Large intestine (tissue), 3 donors: ENCODE data around the gene SETD4. TPM values are rescaled to one million over a fixed set of nuclear protein-coding genes. Genes with fewer than 3 reads are reported as not detected.

Experiments
- DNase-seq, 2 donors: peaks; one replicate each; pipeline versions ENCODE4 v3.0.0 to v3.0.0-alpha.2; 2013
- H3K27ac ChIP-seq: one replicate; pipeline ENCODE4 v1.5.1; 2013; ENCODE audit warnings: low read length
- H3K27me3 ChIP-seq: 2 replicates; pipeline ENCODE4 v1.6.1; 2013; ENCODE audit warnings: low read length; ENCODE audit not compliant: control insufficient read depth, insufficient read depth
- H3K36me3 ChIP-seq: 2 replicates; pipeline ENCODE4 v1.6.1; 2013; ENCODE audit warnings: low read length; ENCODE audit not compliant: control insufficient read depth, insufficient read depth
- H3K4me1 ChIP-seq: one replicate; pipeline ENCODE4 v1.6.1; 2013; ENCODE audit warnings: low read length; ENCODE audit not compliant: control insufficient read depth, insufficient read depth
- H3K4me3 ChIP-seq: one replicate; pipeline ENCODE4 v1.5.1; 2013; ENCODE audit warnings: low read length
- H3K9me3 ChIP-seq: one replicate; pipeline ENCODE4 v1.6.1; 2013; ENCODE audit warnings: mild to moderate bottlenecking, low read depth, low read length, moderate library complexity; ENCODE audit not compliant: control insufficient read depth
- WGBS: methylation state at CpG from one replicate; pipeline ENCODE4 v1.1.5; 2013; ENCODE audit warnings: low lambda C conversion rate; ENCODE audit not compliant: insufficient coverage; 5-methylcytosine and 5-hydroxymethylcytosine counted together
- polyA plus RNA-seq: library from polyadenylated mRNA; unstranded; fragments of 120-200 nt; gene quantifications from one replicate; pipeline ENCODE4 v1.2.1, GENCODE V29; 2013

The SETD4 gene
- polyA plus RNA-seq, 1 donor = 23.1 TPM

DNA sequence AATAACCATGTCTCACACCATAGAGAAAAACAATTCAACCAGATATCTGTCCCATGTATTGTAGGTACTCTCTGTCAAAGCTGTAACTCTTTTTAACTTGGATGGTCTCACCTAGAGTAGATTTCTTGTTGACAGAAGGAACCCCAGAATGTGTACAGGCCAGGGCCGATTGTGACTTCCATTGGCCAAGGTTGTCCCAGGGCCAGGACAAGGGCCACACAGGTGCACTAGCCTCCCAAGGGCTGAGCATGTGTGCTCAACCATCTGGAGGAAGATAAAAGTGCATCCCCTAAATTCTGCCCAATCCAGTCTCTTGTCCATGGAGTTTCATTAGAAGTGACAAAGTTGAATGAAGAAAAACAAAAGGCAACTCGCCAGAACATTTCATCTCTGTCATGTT lies 51.8 kb downstream of the SETD4 start:
- DNase-seq = no peak
- Histone ChIP-seq H3K4me3 (no peak overlapping the region), H3K4me1 (no peaks in the 10 kb centered on the region), H3K36me3 (no peaks in the 10 kb centered on the region), H3K27ac (no peak overlapping the region), H3K9me3 (no peaks in the 10 kb centered on the region), H3K27me3 (no peaks in the 10 kb centered on the region)
- 100% methylated on average over 1 of the region's 2 CpGs for WGBS

DNA sequence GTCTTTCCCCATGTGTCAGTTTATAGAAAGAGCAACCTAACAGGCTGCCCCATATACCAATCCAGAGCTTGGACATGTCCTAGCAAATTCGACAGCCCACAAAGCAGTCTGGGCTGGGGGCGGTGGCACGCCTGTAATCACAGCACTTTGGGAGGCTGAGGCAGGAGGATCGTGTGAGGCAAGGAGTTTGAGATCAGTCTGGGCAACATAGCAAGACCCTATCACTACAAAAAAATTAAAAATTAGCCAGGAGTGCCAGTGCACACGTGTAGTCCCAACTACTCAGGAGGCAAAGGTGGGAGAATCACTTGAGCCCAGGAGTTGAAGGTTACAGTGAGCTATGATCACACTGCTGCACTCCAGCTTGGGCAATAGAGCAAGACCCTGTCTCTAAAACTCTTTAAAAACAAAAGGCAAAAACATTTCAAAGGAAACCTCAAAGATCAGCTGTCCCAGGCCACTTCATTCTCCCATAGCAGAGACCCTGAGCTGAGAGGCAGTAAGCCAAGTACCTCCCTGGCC lies 54.4 kb downstream of the SETD4 start:
- H3K4me3 ChIP-seq = no peak overlapping the region
- no CpG with 5 or more reads among the region's 5 CpGs for WGBS
- H3K36me3 ChIP-seq = no peaks in the 10 kb centered on the region
- DNase-seq = no peak
- no peaks in the 10 kb centered on the region for H3K9me3 ChIP-seq
- H3K27ac ChIP-seq = no peak overlapping the region
- no peaks in the 10 kb centered on the region for H3K4me1 ChIP-seq
- H3K27me3 ChIP-seq = no peaks in the 10 kb centered on the region

DNA sequence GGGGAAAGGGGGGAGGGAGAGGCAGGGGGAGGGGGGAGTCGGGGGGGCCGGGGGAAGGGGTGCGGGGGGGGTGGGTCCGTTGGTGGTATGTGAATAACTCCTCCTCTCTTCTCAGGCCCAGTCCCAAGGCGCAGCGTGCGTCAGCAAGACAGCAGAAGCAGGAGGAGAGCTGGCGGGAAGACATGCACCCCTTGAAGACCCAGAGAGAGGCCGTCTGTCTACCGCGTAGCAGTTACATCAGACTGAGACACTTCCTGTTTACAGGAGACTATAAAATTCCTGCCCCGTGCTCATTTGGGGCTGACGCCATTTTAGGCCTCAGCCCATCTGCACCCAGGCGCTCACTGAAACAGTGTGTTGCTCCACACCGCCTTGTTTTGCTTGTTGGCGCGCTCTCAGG lies 55.3 kb downstream of the SETD4 start:
- H3K4me1 ChIP-seq = no peaks in the 10 kb centered on the region
- no peak overlapping the region for H3K27ac ChIP-seq
- H3K9me3 ChIP-seq = no peaks in the 10 kb centered on the region
- DNase-seq = no peak
- H3K27me3 ChIP-seq = no peaks in the 10 kb centered on the region
- H3K36me3 ChIP-seq = no peaks in the 10 kb centered on the region
- WGBS = no CpG with 5 or more reads among the region's 17 CpGs
- H3K4me3 ChIP-seq = no peak overlapping the region

DNA sequence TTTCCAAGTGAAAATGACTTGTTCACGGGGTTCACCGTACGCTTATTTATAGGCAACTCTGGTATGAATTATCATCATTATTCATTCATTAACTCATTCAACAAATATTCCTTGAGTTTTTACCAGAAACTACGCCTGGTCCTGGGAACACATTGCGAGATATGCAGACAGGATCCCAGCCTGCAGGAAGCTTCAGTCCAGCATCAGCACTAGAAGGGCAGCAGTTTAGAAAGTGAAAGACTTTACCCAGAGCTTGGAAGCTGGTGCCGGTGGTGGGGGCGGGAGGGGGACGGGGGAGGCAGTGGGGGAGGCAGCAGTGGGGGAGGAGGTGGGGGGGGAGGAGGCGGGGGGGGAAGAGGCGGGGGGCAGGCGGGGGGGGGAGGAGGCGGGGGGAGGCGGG lies 55.9 kb downstream of the SETD4 start:
- Histone ChIP-seq H3K4me3 (no peak overlapping the region), H3K27me3 (no peaks in the 10 kb centered on the region), H3K36me3 (no peaks in the 10 kb centered on the region), H3K4me1 (no peaks in the 10 kb centered on the region), H3K27ac (no peak overlapping the region), H3K9me3 (no peaks in the 10 kb centered on the region)
- 87% methylated on average over 2 of the region's 13 CpGs for WGBS
- no peak for DNase-seq

DNA sequence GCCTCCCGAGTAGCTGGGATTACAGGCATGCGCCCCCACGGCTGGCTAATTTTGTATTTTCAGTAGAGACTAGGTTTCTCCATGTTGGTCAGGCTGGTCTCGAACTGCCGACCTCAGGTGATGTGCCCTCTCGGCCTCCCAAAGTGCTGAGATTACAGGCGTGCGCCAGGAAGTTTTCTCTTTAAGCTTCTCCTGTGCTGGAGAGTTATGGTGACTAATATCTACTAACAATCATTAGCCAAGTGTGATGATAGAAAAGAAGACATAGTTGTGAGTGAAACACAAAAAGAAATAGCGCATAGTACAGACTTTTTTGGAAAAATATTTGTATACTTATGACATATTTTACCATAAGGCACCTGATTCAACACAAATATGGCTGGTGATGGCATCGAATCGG lies 56.5 kb downstream of the SETD4 start:
- Histone ChIP-seq H3K27ac (no peak overlapping the region), H3K36me3 (no peaks in the 10 kb centered on the region), H3K4me1 (no peaks in the 10 kb centered on the region), H3K4me3 (no peak overlapping the region), H3K27me3 (no peaks in the 10 kb centered on the region), H3K9me3 (no peaks in the 10 kb centered on the region)
- 92% methylated on average over 2 of the region's 11 CpGs for WGBS
- DNase-seq = no peak

DNA sequence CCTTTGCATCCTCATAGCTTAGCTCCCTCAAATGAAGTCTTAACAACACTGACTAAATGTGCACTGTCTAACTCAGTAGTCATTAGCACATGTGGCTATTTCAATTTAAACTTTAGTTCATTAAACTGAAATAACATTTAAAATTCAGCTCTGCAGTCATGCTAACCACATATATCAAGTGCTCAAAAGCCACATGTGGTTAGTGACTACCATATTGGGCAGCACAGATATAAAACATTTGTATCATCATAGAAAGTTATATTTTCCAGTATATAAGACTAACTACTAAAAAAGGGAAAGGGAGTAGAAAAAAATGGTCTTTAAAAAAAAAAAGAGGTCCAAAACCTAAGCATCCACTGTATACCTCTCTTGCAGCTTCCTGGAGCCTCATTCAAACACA lies 64.1 kb downstream of the SETD4 start:
- Histone ChIP-seq H3K9me3 (peaks cover 11% of the 10 kb centered on the region), H3K4me1 (no peaks in the 10 kb centered on the region), H3K27ac (no peak overlapping the region), H3K27me3 (peaks cover 5% of the 10 kb centered on the region), H3K4me3 (no peak overlapping the region), H3K36me3 (no peaks in the 10 kb centered on the region)
- no peak for DNase-seq

DNA sequence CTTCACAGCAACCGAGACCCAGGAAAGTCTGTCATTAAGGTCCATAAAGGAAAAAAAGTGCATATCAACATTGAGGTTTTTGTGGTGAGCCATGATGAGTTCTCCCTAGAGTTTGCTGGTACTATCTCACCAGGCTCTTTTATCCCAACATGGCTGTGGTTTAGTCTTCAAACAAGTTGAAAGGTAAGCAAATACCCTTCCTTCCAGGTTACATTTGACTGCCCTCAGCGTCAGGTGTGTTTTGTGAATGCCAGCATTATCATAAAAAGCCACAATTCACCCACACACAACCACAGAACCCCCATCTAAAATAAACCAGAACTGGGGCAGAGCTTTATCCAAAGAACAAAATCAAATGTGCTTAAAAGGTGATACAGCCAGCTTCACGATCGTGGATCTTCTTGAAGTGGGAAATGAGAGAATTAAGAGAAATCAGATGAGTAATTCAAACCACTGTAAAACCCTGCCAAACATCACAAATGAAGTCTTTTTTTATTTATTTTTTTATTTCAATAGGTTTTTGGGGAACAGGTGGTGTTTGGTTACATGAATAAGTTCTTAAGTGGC lies 64.7 kb downstream of the SETD4 start:
- WGBS = no CpG with 5 or more reads among the region's 4 CpGs

DNA sequence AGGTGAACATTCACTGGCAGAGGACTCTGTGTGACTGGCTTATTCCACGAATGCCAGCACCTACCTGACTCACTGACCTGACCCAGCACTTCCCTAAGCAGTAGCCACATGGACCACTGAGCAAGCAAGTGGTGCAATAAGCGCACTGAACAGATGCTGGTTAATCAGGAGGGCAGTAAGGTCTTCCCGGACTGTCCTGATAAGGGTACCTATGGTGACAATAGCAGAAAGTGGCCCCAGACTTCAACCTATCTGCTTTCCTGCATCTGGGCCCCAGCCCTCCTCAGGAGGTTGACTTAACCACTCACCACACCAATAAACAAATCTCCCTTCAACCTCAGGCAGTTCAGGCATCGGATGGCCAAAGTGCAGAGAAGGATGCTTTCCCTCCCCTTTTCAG lies 65.7 kb downstream of the SETD4 start:
- Histone ChIP-seq H3K9me3 (peaks cover 11% of the 10 kb centered on the region), H3K4me3 (no peak overlapping the region), H3K27me3 (peaks cover 5% of the 10 kb centered on the region), H3K27ac (no peak overlapping the region), H3K4me1 (no peaks in the 10 kb centered on the region), H3K36me3 (no peaks in the 10 kb centered on the region)
- DNase-seq = no peak
- WGBS = no CpG with 5 or more reads among the region's 4 CpGs

More for the DNA sequence above, 64.7 kb downstream of the SETD4 start:
- no peaks in the 10 kb centered on the region for H3K4me1 ChIP-seq
- DNase-seq = no peak
- H3K4me3 ChIP-seq = no peak overlapping the region
- no peaks in the 10 kb centered on the region for H3K36me3 ChIP-seq
- H3K27ac ChIP-seq = no peak overlapping the region
- H3K27me3 ChIP-seq = peaks cover 5% of the 10 kb centered on the region
- peaks cover 11% of the 10 kb centered on the region for H3K9me3 ChIP-seq

DNA sequence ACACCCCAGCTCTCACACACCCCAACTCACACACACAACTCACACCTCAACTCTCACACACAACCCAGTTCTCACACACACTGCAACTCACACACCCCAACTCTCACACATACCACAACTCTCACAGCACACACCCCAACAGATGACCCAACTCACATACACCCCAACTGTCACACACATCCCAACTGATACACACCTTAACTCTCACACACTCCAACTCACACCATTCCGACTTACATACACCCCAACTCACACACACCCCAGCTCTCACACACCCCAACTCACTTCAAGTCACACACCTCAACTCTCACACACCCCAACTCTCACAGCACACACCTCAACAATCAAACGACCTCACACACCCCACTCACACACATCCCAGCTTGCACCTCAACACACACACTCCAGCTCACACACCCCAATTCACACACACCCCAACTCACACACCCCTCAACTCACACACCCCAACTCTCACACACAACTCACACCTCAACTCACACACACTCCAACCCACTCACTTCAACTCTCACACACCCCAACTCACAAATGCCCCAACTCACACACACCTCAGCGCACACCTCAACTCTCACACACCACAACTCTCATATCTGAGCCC lies 66.3 kb downstream of the SETD4 start:
- no peaks in the 10 kb centered on the region for H3K4me1 ChIP-seq

DNA sequence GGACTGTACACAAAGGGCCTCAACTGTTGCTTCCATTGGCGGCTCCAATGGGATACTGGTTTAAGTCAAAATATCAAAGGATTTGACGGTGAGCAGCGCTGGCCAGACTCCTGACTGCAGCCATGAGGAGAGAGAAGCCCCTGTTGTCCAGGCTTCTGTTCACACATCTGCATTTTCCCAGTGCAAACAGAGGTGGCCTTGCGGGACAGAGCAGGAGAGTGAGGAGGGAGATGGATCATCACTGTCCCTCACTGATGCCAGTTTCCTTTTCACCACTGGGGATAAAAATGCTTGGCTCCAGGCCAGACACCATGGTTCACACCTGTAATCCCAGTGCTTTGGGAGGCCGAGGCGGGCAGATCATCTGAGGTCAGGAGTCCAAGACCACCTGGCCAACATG lies 69.2 kb downstream of the SETD4 start:
- Histone ChIP-seq H3K27ac (no peak overlapping the region), H3K4me1 (no peaks in the 10 kb centered on the region), H3K4me3 (no peak overlapping the region), H3K9me3 (peaks cover 11% of the 10 kb centered on the region), H3K36me3 (no peaks in the 10 kb centered on the region), H3K27me3 (no peaks in the 10 kb centered on the region)
- no peak for DNase-seq
- no CpG with 5 or more reads among the region's 6 CpGs for WGBS

More for the DNA sequence above, 66.3 kb downstream of the SETD4 start:
- no peaks in the 10 kb centered on the region for H3K36me3 ChIP-seq
- H3K4me3 ChIP-seq = no peak overlapping the region
- no peak for DNase-seq
- peaks cover 11% of the 10 kb centered on the region for H3K9me3 ChIP-seq
- H3K27me3 ChIP-seq = peaks cover 5% of the 10 kb centered on the region
- no peak overlapping the region for H3K27ac ChIP-seq
- no CpG with 5 or more reads among the region's 3 CpGs for WGBS

- H3K36me3 ChIP-seq = no peaks in the 10 kb centered on the region
- 100% methylated on average over 1 of the region's 9 CpGs for WGBS
- H3K4me1 ChIP-seq = no peaks in the 10 kb centered on the region
- H3K4me3 ChIP-seq = no peak overlapping the region
- no peak overlapping the region for H3K27ac ChIP-seq
- H3K9me3 ChIP-seq = peaks cover 11% of the 10 kb centered on the region
- DNase-seq = no peak
- H3K27me3 ChIP-seq = no peaks in the 10 kb centered on the region
These were observed 69.7 kb downstream of the SETD4 start for GRCh38 chr21:35990609-35991008.
